ENCODE measurements around the gene FRMD6.

The FRMD6 gene

DNA sequence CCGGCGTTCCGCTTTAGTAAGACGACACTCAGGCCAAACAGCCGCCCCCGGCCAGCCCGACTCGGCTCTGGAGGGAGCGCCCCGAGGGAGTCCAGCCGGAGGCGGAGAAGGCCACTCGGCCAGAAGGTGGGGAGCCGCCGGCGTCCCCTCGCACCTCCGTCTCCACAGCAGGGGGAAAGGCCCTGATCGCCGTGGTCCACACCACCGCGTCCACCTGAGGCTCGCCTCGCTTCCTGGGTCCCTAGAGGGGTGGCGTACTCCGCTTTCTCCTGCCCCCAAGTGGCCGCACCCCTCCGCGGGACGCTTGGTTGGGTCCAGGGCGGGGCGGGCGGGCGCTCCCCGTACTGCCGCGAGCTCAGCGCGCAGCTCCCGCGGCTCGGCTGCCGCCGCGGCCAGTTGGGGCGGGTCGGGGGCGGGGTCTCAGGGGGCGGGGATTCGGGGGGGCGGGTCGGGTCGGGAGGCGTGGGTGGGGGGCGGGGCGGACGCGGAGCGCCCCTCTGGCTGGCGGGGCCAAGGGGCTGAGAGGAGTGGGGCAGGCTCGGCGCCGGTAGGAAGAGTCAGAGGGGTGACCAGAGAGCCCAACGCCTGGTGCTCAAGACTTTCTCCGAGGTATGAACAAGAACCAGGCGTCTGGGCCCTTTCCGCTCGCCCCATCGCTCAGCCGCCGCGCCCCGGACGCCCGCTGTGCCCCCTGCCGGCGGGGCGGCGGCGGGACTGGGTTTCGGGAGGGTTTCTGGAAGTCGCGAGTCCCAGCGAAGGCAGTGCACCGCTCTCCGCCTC lies at the start of gene FRMD6:
Gene FRMD6 (plus strand): TSS at position 523 of the 780 bp plus-strand sequence. CDS start 37,927 bp downstream, outside the sequence.
- peak; percentile 76 for DNase-seq

DNA sequence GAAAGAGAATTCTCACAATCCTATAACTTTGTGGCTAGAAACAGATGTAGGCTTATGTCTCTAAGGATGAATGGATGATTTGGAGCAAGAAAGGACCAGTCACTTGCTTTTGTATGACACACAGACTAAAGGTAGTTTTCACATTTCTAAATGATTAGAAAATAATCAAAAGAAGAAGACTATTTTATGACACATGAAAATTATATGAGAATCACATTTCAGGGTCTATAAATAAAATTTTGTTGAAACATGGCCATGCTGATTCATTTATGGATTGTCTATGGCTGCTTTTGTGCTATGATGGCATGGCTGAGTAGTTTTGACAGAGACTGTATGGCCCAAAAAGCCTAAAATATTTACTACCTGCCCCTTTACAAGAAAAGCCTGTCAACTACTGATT lies 49.4 kb upstream of the FRMD6 start:
- DNase-seq: no peak

DNA sequence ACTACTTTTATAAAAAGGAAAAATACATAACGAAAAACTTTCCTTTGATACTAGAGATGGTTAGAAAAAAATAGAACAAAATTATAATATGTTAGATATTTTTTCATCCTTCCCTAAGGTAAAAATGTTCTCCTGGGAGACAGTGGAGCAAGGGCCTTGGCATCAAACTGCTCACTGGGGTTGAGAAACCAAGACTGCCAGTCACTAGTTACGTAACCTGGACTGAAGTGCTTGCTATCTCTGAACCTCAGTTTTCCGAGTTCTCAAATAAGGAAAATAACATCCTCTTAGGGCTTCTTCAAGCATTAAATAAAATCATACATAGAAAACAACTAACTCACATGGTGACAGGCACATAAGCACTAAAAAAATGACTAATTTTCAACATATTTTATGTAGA lies 48.2 kb upstream of the FRMD6 start:
- DNase-seq: no peak

DNA sequence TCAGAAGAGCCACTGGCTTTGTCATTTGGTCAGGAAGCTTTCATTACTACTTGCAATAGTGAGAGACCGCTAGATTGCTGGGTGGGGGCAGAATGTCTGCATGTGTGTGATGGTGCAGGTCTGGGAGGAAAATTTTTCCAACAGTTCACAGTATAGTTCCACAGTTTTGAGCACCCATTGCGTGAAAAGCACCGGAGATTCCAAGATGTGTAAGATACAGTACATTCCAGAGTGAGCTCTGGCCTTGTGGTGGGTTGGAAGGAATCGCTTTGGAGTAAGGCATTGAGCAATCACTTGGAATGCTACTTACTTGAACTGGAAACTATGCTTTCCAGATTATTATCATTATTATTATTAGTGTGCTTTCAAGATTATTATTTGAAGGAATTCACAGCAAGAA lies 47.6 kb upstream of the FRMD6 start:
- no peak for DNase-seq

DNA sequence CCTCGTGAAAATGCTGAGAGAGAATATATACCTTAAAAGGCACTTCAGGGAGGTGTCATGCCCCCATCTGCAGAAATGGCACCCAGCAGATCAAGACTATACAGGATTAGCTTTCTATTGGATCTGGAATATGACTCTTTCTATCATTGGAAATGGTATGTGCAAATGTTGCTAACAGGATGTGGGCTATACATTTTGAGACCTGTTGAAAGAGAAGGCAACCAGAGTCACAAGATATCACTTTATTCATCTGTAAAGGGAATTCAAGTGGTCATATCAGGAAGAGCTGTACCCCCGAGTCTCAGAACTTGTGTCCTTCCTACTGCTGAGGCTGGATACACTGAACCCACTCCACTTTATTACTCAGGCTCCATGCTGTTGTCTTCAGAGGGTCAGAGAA lies 46.1 kb upstream of the FRMD6 start:
- no peak for DNase-seq

DNA sequence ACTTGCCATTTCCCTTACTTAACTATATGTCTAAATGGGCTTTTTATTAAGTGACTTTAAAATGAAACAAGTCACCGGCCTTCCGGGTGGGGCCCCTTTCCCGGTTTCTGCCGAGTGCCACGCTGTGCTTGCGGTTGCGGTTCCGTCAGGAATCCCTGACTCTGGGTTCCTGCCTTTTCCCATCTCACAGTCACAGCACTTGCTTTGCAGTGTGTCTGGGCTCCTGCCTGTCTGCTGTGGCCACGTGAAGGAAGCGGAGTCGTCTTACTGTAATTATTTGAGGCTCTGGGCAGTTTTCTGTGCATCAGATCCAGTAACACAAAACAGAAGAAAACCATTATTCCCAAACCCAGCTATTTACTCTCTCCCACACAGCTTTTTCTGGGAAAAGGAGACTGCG lies 44.0 kb upstream of the FRMD6 start:
- no peak for DNase-seq

DNA sequence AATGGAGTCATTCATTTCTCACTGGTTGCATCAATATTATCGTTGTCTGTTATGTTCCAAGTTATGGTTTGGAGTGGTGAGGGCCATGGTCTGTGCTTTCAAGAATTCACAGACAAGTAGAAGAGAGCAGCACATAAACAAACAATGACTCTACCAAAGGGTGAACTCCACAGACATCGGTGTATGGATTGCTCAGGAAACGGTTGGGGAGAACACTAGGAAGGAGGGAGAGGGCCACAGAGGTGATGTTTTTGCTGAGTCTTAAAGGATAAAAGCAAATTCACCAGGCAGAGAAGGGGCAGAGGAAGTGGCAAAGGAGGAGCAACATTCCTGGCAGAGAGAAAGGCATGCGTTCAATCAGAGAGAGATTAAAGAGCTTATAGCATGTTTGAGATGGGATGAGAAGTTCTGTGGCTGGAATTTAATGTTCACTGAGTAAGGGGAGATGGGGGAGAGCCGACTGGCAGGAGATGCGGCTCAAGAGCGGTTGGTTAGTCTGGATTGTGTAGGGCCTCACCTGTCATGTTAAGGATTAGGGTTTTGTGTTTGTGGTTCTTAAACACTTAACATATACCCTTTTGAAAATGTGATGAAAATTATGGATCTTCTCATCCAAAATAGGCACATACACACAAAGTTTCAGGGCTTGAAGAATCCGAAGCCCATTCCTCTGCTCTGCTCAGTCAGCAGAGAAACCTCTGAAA lies 42.3 kb upstream of the FRMD6 start:
- no peak for DNase-seq

DNA sequence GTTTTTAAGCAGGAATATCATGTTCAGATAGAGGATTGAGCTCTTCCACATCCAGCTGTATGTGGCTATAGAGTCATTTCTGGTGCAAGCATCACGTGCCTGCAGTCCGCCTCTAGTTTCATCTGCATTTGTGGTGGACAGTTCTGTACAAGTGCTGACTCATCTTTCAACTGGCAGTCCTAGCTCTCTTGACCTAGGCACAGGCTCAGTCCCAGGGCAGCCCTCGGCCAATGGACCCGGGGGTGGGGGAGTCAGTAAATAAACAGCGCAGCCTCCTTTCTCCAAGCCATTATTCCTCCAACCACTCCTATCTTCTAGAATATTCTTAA lies 41.8 kb upstream of the FRMD6 start:
- DNase-seq: no peak

DNA sequence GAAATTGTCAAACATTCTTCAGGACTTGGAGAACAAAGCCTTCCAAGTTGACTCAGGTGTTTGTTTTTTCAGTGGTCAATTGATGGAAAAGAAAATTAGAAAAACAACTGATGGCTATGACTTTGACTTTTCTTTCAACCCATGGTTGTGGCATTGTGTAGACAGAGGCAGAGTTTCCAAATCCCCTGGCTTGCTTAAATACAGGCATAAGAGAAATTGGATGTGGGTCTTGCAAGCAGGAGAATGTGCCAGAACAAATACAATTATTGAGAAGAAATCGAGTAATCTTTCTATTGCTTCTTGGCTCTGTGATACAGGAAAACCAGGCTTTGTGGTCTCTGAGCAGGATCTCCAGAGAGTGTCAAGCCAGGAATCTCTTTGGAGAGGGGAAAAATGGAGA lies 40.9 kb upstream of the FRMD6 start:
- no peak for DNase-seq

DNA sequence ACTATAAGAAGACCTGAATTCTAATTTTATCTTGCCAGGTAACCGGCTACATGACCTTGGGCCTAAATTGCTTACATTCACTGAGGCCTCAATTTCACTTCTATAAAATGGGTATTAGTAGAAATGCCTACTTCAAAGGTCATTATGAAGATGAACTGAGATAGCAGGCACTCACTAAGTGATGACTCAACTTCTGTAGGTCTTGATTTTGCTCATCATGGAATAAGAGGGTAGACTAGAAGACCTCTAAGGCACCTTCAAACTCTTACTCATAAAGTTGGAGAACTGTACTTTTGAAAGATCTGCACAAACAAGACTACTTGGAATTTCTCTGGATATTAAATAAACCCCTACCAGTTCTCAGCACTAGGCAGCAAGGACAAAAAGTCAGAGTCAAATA lies 39.3 kb upstream of the FRMD6 start:
- no peak for DNase-seq

DNA sequence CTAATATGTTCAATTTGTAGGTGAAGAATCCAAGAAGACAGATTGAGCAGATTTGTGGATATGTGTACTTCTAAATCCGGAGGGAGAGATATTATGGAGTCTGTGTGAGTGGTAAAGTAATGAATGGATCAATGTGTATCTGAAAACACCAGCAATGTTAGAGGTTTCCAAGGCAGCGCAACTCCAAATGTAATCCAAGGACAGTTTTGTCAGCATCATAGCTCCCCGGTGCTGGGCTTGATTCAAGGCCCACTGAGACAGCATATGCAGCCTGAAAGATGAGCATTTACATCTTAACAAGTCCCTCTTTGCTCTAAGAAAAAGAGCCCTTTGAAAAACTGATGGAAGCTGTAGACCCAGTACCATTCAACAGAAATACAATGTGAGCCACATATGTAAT lies 38.3 kb upstream of the FRMD6 start:
- no peak for DNase-seq

DNA sequence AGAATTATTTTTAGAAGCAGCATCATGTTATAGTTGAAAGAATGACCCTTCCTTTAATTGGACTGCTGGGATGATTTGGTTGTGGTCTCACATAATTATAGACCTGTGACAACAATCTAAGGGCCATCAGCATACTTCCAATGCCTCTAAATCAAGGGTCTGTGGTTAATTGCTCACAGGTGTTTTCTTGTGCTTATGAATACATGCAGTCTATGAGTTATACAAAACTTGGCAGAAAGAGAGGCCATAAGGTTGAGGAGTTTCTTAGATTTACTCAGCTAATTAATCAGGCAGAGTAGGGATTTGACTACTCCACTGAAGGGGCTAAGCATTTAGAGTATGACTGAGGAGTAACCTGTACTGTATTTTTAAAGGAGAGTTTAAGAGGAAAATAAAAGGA lies 37.0 kb upstream of the FRMD6 start:
- no peak for DNase-seq

DNA sequence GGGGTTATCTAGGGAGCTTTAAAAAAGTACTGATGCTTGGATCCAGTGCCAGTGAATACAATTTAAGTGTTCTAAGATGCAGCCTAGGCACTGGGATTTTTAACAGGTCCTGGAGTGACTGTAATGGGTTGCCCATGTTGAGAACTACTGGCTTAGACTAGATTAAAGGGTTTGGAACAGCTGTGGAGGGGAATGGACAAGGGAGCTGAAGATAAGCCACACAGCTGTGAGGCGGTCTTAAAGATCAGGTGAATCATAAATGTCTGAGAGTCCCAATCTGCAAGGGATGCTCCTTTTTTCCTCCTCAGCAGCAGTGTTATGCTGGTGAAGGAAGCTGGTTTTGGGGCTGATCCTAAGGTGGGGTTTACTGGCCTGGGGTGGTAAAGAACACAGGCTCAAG lies 35.5 kb upstream of the FRMD6 start:
- DNase-seq: no peak

DNA sequence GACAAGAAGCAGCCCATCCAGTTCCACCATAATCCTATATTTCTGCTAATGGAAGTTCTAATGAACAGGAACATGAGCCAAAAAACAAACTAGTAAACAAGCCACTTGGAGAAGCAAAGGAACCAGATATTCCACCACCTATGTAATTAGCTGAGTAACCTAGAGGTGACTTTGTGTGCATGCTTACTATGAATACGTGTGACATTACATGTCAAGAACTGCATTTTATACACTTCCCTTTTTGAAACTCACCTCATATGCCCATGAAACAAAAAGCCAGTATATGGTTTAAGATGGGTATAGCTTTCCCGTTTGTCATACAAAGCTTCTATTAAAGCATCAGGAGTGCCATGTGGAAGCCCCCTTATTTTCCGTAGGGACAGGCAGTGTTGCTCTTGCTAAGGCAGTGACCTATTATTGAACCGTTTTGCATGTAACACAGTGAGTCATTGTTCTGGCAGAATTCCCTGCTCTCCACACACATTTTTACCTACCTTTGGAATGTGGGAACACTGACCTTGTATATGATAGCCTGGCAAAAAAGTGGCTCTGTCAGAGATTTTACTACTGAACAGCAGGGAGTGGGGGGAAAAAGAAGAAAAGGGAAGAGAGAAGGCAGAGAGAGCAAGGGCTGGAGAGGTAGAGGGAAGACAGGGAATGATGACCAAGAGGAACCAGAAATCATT lies 34.8 kb upstream of the FRMD6 start:
- DNase-seq: no peak

DNA sequence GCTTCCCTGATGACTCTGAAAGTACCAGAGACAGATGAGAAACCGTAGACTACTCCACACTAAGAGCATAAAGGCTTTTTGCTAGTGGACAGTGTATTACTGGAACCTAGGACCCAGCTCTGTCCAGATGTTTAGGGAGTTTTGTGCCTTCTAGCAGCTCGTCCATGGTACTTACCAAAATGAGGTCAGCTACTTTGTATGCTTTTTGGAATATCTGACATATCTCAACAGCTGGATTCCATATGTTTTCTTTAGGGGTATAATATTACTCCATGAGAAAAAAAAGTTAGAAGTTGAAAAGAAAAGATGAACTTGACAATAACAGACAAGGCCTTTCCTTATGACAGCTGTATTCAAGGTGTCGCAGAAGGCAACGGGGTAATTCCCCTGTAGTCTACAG lies 32.1 kb upstream of the FRMD6 start:
- no peak for DNase-seq

DNA sequence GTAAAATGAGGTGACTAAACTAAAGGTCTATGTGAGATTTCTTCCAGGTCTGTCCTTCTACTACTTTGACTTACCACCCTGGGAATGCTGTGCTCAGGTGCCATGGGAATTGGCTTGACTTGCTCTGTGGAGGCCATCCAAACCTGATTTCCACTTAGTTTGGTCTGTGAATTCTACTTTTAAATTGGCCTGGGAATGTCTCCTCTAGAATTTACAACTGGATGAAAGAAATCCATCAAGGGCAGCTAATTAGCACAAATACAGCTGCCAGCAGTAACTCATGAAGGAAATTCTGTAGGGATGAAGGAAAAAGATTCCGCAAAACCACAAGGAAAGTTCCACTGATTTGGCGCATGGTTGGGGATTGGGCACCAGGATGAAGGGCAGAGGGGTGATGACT lies 31.7 kb upstream of the FRMD6 start:
- no peak for DNase-seq

DNA sequence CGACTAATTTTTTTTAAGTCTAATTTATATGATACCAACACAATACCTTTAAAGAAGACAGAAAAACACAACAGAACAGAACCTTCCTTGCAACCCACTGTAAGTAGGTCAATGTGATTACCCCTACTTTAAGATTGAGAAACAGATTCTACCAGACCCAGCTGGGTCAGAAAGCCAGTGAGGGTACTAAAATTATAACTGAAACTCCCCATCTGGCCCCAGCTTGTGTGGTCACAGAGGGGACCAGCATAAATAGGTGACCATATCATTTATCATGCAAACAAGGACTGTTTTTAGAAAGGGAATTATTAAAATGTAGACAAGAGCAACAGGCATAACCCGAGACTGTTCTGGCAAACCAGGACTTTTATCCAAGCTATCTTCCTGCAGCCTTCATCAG lies 30.1 kb upstream of the FRMD6 start:
- no peak for DNase-seq

DNA sequence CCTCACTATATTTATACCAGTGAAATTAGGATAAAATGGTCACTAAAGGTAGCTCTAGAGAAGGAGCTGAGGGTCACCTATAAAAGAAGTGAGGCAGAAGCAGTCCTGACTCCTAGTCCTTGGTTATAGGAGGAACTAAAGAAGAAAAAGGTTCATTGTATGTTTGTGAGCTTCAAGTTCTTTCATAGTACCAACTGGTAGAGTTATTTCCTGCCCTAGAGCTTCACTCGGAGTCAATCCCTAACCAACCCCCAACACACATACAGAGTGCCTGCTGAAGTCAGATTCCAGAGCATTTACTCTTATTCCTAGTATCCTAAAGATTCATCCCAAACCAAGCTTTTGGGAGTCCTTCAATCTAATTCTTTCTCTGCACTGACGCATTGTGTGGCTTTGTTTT lies 29.3 kb upstream of the FRMD6 start:
- DNase-seq: no peak

DNA sequence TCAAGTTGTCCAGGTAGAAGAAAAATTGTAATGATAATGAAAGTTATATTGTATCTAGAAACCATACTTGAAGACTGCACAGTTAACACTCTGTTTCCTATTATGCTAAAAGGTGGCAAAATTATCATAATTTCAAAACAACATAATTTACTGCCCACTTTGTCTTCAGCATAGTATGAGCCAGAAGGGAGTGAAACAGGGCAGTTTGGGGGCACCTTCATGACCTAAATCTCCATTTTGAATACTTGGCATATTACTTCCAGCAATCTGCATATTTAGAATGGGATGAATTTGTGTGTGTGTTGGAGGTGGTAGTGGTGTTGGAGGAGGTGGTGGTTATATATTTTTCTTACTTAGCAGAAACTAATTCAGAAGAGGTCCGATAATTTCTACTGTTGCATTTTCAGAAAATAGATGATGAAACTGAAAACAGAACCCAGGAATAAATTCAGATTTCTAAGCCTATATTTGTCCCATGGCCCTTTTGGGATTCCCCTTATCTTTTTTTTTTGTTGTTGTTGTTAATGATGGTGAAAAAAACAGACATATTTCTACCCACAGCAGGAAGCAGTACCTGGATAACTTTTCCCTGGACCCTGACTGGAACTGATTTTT lies 26.6 kb upstream of the FRMD6 start:
- no peak for DNase-seq

DNA sequence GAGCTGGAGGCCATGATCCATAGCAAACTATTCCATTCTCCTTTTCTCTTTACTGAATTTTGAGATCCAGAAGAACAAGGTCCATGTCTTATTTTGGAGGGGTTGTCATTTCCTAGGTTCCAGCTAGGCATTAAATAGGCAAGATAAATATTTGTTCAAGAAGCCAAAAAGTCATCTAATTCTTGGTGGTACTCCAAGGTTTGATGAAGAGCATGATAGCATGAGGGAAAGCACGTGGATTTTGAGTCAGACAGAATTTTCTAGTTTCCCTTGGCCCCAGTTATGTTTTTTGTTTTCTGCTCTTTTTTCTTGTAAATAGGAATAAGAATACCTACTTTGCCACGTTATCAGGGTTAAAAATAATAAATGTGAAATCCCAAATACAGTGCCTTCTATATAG lies 25.5 kb upstream of the FRMD6 start:
- no peak for DNase-seq

DNA sequence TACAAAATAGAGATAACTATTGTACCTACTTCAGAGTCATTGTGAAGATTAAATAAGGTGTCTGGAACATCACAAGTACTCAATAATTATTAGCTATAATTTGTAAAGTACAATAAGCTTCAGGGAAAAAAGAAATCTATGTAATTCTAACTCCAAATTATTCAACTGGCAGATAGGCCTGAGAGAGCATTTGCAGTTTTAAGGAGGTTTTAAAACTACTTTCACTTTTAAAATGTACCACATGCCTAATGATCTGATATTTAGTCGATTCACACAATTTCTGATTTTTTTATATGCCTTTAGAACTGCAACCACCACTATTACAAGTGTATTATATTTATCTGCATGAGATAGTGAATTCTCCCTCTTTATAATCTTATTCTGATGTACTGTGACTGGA lies 24.9 kb upstream of the FRMD6 start:
- no peak for DNase-seq

DNA sequence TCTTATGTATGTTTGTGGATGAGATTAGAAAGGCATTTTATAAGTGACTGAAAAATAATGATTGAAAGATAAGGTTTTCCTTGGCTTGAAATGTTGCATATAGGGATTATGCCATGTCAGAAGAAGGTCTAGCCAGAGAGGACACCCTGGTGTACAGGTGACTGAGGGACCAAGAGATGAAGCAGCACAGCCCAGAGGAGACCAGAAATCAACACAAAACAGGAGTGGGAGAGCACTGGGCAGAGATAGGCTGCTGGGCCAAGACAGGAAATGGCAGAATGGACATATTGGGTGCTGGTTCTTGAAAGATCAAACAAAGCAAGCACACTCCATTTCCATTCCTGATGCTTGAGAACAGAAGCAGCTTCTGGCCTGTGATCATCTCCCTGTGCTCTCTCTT lies 24.4 kb upstream of the FRMD6 start:
- no peak for DNase-seq

DNA sequence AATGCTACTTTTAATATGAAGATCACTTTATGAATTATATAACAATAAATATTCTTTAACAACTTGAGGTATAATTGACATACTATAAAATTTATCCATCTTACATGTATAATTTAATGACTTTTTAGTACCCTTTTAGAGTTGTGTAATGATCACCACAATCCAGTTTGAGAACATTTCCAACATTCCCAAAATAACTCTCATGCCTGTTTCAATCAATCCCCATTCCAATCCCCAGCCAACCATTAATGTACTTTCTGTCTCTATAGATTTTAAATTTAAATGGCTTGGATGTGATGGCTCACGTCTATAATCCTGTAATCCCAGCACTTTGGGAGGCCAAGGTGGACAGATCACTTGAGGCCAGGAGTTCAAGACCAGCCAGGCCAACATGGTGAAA lies 23.5 kb upstream of the FRMD6 start:
- no peak for DNase-seq

DNA sequence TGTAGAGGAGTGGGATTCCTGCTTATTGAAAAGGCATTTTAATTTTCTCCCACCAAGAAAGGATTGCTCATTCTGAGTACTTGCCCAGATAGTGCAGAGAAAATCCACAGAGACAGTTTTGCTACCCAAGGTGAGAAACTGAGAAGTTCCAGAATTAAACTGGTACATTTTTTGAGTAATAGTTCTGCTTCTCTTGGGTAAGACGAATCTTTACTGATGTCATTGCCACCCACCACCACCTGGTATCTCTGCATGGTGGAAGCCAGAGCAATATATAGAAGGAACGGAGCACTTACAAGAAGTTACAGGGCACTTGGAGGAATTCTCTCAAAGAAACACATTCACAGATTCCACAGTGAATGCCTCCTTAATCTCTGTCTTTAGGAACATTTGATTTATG lies 20.7 kb upstream of the FRMD6 start:
- no peak for DNase-seq
